Stimulated activated CD4-positive, alpha-beta T cell treated with anti-CD3 and anti-CD28 coated beads, Interleukin-1b, Interleukin-23, amount 100 ng/mL, for 48 hours (primary cell): Measurements from ENCODE around the gene CTF1.
"Not testable (repeated sequence)": the region's sequence is repeated elsewhere in the genome, so short reads cannot be mapped to it uniquely, and the experiment has no call there.

ENCODE experiments used
- DNase-seq: peaks from one replicate; pipeline ENCODE4 v3.0.0-alpha.2; 2020

The CTF1 gene

DNA sequence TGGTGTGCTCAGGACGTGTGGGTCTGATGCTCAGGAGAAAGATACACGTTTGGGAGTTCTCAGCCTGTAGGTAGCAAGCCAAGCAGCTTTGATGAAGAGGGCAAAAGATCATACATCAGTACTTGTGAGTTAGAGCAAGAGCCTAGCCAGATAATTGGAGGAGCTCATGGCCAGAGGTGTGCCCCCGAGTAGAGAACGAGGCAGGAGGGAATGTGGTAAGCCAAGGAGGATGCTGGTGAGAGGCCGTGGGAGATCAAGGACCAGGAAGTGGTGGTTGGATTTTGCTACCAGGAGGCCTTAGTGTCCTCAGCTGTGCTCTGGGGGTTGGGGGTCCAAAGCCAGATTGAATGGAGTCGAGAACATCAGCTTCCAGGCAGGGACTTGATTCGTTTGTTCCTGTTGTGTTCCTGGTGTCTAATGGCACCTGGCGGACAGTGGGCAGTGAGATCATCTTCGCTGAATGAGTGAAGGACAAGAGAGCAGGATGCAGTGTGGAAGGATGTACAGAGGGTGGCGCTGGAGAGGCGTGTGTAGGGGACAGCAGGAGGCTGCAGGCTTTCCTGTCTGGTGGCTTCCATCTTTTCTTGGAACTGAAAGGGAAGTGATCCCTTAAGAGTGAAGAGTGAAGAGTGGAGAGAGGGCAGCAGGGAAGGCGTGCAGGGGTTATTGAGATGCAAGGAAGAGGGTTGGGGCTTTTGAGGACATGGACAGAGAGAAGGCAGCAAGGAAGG, 38.6 kb downstream of the CTF1 start:
- DNase-seq = peak; percentile 41

DNA sequence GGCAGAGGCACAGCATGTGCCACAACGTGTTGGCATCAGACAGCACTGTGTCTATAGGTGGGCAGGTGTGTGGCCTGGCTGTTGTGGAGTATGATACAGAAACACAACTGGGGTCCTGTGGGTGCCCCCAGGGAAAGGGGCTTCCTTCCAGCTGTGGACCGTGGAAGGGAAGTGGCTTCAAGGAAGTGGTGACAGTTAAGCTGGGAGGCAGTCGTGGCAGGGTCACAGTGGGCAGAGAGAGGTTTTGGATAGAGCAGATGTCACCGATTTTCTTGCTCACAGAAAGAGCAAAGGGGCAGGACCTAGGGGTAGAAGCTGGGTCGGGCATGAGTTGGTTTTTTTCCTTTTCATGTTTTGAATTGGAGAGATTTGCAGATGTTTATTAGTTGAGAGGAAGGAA, 41.3 kb downstream of the CTF1 start:
- DNase-seq = no peak

DNA sequence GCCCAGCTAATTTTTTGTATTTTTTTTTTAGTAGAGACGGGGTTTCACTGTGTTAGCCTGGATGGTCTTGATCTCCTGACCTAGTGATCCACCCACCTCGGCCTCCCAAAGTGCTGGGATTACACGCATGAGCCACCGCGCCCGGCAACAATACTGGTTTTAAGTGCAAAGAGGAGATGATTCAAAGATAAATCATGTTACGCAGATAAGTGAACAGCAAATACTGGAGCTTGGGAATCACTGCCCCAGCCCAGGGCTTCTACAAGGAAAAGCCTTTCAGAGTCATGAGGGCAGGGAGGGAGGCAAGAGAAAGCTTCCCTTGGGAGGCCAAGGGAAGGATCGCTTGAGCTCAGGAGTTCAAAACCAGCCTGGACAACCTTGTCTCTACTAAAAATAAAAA, 43.2 kb downstream of the CTF1 start:
- not testable (repeated sequence) for DNase-seq

DNA sequence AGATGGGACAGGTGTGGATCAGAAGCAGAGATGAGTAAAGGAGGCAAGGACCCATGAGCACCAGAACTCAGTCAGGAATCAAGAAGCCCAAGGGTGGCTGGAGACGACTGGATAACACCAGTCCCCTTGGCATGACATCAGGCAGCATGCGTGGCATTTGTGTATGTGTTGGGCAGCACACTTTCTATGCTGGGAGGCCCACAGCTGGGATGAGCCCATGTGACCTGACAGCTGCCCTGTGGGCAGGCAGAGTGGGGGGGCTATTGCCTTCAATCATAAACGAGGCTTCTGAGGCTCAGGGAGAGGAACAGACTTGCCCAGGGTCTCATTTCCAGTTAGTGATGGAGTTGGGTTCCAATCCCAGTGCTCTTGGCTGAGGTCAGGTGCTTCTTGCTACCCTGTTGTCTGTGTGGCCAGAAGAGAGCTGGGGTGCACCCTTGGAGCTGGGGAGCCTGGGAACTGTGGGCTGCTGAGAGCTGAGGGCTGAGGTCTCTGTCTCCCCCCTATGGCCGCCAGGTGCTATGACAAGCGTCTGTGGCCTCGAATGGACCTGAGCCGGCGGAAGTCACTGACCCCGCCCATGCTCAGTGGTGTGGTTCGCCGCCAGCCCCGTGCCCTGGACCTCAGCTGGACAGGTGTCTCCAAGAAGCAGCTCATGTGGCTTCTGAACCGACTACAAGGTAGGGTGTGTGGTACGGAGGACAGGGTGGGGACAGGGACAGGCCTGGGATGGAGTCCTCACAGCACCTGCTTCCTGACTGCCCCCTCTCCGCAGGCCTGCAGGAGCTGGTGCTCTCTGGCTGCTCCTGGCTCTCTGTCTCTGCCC, 45.4 kb downstream of the CTF1 start:
- peak; percentile 68 for DNase-seq

DNA sequence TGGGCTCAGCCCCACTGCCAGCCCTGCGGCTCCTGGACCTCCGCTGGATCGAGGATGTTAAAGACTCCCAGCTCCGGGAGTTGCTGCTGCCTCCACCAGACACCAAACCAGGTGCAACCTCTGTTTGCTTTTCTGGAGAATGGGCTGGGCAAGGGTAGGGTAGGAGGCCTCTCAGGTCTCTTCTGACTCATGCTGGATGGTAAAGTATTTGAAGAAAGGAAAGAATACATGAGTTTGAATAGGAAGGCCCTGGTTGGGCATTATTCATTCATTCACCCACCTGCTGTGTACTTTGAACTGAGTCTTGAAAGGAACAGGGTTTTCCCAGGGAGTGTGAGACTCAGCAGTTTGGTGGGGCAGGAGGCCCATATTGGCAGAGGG, 46.0 kb downstream of the CTF1 start:
- DNase-seq = no peak

DNA sequence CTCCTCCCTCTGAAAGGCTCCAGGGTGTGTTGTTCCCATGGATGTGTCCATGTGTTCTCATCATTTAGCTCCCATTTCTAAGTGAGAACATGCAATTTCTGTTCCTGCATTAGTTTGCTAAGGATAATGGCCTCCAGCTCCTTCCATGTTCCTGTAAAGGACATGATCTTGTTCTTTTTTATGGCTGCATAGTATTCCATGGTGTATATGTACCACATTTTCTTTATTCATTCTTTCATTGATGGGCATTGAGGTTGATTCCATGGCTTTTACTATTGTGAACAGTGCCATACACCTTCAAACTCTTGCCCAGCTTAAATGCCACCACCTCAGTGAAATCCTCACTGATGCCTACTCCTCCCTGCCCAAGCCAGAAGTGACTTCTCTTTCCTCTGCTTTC, 47.9 kb downstream of the CTF1 start:
- no peak for DNase-seq

DNA sequence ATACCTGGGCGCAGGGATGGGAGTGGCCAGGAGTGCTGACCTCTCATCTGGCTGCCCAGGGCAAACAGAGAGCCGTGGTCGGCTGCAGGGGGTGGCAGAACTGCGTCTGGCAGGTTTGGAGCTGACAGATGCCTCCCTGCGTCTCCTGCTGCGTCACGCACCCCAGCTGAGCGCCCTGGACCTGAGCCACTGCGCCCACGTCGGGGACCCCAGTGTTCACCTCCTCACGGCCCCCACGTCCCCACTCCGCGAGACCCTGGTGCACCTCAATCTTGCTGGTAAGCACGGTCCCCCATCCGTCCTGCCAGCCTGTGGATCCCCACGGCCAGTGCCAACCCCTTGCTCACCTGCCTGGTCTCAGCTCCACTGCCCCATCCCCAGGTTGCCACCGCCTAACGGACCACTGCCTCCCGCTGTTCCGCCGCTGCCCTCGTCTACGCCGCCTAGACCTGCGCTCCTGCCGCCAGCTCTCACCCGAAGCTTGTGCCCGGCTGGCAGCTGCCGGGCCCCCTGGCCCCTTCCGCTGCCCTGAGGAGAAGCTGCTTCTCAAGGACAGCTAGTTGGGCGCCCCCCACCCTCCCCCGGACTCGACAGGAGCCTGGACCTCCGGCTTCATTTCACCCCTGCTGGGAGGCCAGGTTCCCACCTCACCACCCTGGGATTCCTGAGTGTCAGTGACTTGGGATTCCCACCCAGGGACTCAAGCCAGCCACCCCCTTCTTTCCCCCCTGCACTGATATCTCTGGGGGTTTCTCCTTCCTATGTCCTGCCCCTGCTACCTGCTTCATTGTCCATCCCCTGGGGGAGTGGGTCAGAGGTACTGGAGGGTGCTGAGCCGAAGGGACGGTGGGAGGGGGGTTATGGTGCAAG, 50.5 kb downstream of the CTF1 start:
- DNase-seq = no peak

DNA sequence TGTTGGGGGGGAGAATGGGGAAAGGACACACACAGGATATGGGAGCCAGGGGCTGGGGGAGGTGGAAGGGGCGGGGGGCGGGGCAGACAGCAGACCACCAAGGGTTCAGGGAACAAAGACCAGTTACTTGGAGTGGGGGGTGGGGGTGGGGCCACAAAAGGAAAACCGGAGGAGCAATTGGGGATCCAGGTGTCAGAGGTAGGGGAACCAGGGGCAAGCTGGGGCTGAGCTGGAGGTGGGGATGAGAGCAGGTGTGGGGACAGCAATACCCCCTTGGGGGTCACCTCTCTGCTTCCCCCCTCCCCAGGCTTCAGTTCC, 51.1 kb downstream of the CTF1 start:
- no peak for DNase-seq

DNA sequence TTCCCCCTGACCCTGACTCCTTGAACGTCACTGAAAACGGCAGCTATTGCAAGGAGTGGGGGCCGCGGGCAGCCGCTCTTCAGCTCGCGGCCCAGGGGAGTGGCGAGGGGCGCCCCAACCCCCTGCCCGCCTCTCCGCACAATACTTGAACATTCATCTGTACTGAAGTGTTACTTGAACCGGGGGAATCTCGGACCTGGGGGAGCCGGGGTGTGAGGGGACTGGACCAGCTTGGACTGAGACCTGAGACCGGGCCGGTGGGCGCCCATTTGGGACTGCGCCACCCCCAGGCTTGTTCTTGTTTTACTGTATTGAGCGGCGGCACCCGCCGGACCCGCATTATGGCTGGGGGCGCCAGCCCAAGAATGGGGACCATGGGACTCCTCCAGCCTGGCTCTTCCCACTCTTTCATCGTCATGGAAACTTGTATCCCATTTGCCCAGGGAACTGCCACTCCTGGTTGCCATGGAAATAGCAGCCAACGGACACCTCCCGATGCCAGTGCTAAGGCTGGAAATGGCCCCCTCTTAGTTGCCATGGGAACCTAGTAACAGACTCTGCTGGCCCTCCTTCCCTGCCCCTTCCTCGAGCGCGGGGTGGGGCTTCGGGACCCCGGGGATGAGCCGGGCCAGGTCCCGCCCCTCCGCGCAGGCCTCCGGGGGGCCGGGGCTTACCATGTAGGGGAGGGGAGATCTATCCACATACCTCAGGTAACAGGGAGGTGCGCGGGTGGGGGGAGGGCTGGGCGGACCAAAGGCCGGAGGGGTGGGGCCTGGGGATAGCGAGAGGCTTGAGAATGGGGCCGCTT, 51.6 kb downstream of the CTF1 start:
- no peak for DNase-seq

DNA sequence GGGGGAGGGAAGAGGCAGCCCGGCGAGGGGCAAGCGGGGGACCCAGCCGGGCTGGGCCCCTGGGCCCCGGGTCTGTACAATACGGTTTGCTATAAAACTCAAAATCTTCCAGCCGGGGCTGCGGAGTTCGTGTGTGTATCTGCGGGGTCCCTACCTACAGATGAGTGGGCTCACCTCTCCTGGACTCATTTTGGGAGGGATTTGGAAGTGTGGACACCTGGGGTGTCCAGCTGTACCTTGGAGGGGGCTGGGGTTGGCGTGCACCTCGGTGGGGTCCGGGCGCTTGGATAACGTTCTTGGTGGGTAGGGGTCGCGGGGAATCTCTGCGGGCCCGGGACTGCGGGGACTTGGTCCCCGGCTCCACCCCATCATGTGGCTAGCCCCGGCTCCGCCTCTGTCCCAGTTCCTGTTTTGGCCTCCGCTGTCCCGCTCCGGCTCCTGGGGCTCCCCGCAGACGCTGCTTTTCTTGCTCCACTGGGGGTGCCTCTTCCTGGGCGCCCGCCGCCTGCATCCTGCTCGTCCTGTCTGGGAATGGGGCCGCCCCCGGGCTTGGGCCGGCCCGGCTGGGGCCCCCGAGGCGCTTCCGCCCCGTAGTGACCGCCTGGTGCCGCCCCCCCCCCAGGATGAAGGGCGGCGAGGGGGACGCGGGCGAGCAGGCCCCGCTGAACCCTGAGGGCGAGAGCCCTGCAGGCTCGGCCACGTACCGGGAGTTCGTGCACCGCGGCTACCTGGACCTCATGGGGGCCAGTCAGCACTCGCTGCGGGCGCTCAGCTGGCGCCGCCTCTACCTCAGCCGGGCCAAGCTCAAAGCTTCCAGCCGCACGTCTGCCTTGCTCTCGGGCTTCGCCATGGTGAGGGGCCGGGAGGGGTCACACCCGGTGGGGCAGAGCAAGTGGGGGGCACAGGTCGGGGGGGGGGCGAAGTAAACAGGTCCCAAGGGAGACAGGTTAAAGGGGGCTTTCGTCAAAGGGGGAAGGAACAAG, 52.5 kb downstream of the CTF1 start, which contains the start of gene ORAI3:
ORAI3 (plus strand) TSS at position 402 of the 983 bp plus-strand sequence; CDS start at position 624, 222 bp downstream.
- peak; percentile 33 for DNase-seq

DNA sequence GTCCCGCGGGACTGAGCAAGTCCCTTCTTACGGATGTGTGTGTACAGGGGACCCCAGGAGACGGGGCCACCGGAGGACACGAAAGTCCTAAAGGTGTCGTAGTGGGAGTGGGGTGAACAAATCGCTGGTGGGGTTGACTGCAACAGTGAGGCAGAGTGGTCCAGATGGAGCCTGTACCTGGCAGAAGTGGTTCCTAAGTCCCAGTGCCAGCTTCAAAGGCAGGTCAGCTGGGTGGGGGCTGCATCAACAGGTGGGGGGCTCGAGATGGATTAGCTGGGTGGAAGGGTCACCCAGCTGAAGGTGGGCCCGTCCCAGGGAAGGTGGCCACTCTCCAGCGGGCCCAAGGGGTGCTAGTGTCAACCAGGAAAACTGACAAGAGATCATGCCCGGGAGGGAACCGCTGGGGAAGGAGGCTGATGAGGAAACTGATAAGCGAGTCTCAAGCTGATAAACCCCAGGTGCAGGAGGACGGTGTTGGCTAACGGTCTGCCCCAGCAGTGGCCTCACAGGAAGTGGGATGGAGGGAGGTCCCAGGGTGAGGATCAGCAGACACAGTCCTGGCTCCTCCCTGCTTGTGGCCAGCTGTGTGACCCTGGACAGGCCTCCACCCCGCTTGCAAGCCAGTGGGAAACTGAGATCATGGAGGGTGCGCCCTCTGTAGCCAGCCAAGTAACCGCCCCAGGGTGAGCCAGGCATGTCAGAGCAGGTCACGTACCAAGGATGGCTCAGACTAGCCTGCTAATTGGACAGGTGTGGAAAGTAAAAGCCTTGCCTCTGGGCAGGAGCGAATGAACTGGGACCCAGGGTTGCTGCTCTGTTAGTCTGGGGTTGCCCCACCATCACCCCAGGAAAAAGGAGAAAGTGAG, 53.5 kb downstream of the CTF1 start:
- DNase-seq = peak; percentile 52

DNA sequence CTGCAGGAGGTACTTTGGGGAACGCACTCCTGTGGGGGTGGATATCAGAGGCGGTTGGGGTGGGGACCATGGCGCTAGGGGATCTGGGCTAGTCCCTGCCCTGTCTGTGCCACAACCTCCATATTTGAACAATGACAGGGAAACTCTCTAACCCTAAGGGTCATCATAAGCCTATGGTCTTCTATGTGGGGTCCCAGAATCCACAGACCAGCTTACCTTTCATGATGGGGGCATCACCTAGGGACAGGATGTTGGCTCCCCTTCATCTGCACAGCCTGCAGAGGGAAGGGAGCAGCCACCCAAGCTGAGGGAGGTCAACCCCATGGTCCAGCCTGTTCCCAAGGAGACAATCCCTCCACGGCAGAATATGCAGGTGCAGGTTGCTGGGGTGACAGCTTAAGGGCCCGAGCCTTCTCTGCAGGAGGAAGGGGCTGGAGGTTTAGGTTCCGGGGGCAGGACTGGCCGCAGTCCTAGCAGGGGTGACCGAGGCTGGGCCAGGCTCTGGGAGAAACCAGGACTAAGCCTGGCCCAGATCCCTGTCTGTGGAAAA, 54.2 kb downstream of the CTF1 start:
- DNase-seq = no peak

DNA sequence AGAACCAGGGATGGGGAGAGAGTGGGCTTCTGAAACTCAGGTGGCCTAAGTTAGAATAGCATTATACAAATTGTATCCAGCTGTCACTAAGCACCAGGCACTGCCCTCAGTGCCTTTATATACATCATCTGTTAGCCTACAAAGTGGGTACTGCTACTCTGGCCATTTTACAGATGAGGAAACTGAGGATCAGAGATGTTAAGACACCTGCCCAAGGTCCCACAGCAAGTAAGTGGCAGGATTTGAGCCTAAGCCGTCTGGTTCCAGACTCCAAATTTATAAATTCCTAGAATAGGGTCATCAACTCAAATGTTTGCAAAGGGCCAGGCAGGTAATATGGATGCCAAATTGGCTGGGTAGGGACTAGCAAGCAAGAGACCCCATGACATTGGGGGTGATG, 54.8 kb downstream of the CTF1 start:
- DNase-seq = no peak

DNA sequence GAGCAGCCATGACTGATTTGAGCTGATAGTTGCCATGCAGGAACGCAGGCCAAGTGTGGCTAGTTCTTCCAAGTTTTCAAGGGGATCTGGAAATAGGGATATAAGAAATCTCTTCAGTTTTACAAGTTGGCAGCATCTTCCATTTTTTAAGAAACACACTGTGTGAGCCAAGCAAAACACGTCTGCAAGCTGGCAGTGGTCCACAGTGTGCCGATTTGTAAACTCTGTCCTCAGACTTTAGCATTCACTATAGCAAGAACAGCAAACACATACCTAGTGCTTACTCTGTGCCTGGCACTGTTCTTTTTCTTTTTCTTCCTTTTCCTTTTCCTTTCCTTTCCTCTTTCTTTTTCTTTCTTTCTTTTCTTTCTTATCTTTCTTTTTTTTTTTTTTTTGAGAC, 55.3 kb downstream of the CTF1 start:
- no peak for DNase-seq

DNA sequence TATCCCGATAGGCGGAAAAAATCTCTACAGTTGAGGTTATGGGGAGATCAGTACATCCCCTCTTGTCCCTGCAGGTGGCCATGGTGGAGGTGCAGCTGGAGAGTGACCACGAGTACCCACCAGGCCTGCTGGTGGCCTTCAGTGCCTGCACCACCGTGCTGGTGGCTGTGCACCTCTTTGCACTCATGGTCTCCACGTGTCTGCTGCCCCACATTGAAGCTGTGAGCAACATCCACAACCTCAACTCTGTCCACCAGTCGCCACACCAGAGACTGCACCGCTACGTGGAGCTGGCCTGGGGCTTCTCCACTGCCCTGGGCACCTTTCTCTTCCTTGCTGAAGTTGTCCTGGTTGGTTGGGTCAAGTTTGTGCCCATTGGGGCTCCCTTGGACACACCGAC, 56.7 kb downstream of the CTF1 start:
- DNase-seq = no peak
